NB4 (cell line): ENCODE data around the gene XYLT1.
A peak's percentile ranks its signal among the peaks of the same experiment; 100 is the strongest.
"Not testable (repeated sequence)": the region's sequence is repeated elsewhere in the genome, so short reads cannot be mapped to it uniquely, and the experiment has no call there.

ENCODE experiments used
- DNase-seq: peaks from one replicate; pipeline ENCODE4 v3.0.0; 2010; ENCODE audit warnings: low read depth
- H3K4me3 ChIP-seq: one replicate; pipeline ENCODE4 v1.5.1; 2011; ENCODE audit warnings: mild to moderate bottlenecking, low read depth, low read length, moderate library complexity
- CTCF ChIP-seq: IDR thresholded peaks from one replicate; pipeline ENCODE4 v1.5.1; 2012; ENCODE audit warnings: low read depth, low read length
- MAX ChIP-seq: IDR thresholded peaks from 2 replicates; pipeline ENCODE4 v1.6.1; 2011; ENCODE audit warnings: low read depth, low read length
- MYC ChIP-seq: IDR thresholded peaks from 2 replicates; pipeline ENCODE4 v1.6.1; 2011; ENCODE audit warnings: low read depth, low read length
- POLR2A ChIP-seq: IDR thresholded peaks from 2 replicates; pipeline ENCODE4 v1.6.1; 2011; ENCODE audit warnings: mild to moderate bottlenecking; ENCODE audit not compliant: insufficient read length; ENCODE audit errors: extremely low read depth

XYLT1 gene

GRCh38 chr16:17339764-17340541, 130.8 kb downstream of the XYLT1 start:
- H3K4me3 ChIP-seq: no peak overlapping the region
- DNase-seq: no peak
- TF ChIP-seq POLR2A (no peak), MAX (no peak), CTCF (no peak), MYC (no peak)

GRCh38 chr16:17338244-17338643, 132.5 kb downstream of the XYLT1 start:
- no peak overlapping the region for H3K4me3 ChIP-seq
- TF ChIP-seq MYC (no peak), CTCF (no peak), POLR2A (no peak), MAX (no peak)
- DNase-seq: no peak

- H3K4me3 ChIP-seq: no peak overlapping the region
- TF ChIP-seq MYC: no peak
- DNase-seq: no peak
These were observed 134.2 kb downstream of the XYLT1 start for GRCh38 chr16:17336530-17336900.

GRCh38 chr16:17335826-17336529, 134.8 kb downstream of the XYLT1 start:
- DNase-seq: no peak
- TF ChIP-seq POLR2A (no peak), MAX (no peak), CTCF (no peak), MYC (no peak)
- H3K4me3 ChIP-seq: no peak overlapping the region

- H3K4me3 ChIP-seq, DNase-seq: not testable (repeated sequence)
These were observed 135.4 kb downstream of the XYLT1 start for GRCh38 chr16:17335406-17335805.

- no peak overlapping the region for H3K4me3 ChIP-seq
- peak; percentile 44 for DNase-seq
- no peak for TF ChIP-seq MAX
- TF ChIP-seq CTCF: no peak
- no peak for TF ChIP-seq POLR2A
- TF ChIP-seq MYC: no peak
These were observed 136.7 kb downstream of the XYLT1 start for GRCh38 chr16:17334096-17334495.

- H3K4me3 ChIP-seq: no peak overlapping the region
- DNase-seq: no peak
- TF ChIP-seq CTCF (no peak), POLR2A (no peak), MAX (no peak), MYC (no peak)
These were observed 137.5 kb downstream of the XYLT1 start for GRCh38 chr16:17333229-17333628.
